GM12873 (cell line): Measurements from ENCODE around the gene FAM193B.

Source experiments
- TF ChIP-seq, protein P1 (sequence below): IDR thresholded peaks from 2 replicates; pipeline ENCODE4 v1.5.1; 2012; ENCODE audit warnings: low read depth, mild to moderate bottlenecking, moderate library complexity, low read length, control low read depth; ENCODE audit not compliant: insufficient read depth; ENCODE audit errors: missing control alignments

The FAM193B gene

DNA sequence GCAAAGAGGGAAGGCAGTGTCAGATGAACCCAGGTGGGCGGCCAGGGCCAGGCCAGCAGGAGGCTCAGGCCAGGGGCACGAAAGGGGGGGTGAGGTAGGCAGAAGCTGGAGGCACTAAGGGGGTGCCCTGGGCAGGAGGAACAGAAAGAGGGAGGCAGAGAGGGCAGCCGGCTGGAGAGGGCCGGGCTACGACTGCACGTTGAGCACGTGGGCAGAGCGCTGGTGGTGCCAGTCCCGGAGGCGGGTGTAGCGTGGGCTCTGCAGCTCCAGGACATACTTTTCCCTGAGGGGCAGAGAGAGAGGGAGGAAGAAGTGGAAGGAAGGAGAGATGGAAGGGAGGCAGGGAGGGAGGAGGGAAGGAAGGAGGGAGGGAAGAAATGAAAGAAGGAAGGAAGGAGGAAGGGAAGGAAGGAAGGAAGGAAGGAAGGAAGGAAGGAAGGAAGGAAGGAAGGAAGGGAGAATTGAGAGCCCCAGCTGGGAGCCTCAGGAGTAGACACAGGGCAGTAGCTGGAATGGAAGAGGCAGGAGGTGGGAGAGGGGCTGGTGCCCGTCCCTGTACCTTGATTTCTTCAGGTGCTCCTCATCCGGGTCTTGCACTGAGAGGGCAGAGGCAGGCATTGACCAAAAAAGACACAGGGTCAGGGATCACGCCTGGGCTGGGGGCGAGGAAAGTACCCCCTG lies 63.9 kb downstream of the FAM193B start:
- TF ChIP-seq, protein P1, sequence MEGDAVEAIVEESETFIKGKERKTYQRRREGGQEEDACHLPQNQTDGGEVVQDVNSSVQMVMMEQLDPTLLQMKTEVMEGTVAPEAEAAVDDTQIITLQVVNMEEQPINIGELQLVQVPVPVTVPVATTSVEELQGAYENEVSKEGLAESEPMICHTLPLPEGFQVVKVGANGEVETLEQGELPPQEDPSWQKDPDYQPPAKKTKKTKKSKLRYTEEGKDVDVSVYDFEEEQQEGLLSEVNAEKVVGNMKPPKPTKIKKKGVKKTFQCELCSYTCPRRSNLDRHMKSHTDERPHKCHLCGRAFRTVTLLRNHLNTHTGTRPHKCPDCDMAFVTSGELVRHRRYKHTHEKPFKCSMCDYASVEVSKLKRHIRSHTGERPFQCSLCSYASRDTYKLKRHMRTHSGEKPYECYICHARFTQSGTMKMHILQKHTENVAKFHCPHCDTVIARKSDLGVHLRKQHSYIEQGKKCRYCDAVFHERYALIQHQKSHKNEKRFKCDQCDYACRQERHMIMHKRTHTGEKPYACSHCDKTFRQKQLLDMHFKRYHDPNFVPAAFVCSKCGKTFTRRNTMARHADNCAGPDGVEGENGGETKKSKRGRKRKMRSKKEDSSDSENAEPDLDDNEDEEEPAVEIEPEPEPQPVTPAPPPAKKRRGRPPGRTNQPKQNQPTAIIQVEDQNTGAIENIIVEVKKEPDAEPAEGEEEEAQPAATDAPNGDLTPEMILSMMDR, result no peak

DNA sequence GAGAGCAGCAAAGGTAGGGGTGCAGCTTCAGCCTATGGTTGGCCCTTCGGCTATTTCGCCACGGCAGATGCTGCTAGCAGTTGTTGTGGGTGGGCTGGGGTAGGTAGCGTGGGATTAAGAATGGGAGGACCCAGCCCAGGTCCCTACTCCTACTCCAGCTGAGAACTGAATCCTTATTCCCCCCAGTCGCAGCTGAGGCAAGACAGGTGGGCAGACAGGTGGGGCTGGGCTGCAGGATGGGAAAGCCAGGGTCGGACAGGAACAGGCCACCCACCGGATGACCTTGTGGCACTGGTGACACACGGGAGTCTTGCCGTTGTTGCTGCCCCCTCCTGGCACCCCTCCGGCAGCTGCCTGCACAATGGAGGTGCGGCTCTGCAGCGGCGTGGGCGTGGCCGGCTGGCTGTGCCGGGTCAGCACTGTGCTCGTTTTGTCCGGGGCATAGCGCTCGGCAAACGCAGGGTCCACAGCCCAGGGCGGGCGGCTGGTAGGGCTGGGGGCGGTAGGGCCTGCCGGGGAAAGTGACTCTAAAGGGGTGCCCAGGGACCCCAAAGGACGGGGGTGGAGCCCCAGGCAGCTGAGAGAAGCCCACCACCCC lies 65.1 kb downstream of the FAM193B start:
- TF ChIP-seq, protein P1, result no peak

DNA sequence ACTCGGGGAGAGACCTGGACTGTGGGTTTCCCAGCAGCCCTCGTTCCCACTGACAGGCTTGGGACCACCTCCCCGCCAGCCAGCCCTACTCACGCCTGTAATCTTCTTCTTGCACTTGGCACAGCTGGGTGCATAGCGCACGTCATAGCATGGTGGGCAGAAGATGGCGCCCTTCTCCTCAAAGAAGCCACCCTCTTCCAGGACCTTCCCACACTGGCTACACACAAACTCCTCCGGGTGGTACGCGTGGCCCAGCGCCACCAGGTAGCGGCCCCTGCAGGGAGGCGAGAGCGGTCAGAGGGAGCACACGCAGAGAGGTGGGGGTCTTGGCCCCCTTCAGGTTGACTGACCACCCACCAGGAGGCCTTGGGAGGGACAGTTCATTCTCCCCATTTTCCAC lies 66.4 kb downstream of the FAM193B start:
- TF ChIP-seq, protein P1, result peak; percentile 31

DNA sequence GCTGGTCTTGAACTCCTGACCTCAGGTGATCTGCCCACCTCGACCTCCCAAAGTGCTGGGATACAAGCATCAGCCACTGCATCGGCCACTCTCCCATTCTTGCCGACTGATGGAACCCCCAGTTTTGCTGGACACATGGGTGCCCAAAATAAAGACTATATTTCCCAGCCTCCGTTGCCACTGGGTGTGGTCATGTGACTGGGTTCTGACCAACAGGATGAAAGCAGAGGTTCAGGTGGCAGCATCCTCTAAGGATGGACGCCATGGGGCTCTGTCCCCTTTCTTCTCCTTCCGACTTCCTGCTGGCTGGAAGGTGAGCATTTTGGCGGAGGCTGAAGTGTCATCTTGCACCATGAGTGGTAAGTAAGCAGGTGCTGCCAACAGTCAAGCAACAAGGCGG lies 67.2 kb downstream of the FAM193B start:
- TF ChIP-seq, protein P1, result no peak

DNA sequence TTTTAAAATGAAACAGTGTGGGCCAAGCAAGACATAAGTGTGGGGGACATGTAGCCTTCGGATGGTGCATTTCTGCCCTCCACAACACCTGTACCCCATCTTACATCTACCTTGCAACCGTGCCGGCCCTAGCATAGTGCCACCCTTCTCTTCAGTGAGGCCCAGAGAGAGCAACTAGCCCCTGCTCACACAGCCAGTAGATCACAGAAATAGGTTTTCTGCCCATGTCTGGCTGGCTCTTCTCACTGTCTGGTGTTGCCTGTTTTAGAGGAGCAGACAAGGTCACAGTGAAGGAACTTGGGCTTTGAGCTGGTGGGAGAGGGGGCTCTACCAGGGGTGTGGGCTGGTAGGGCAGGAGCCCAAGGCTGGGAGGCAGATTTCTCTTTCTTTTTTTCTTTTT lies 68.1 kb downstream of the FAM193B start:
- TF ChIP-seq, protein P1, result no peak

DNA sequence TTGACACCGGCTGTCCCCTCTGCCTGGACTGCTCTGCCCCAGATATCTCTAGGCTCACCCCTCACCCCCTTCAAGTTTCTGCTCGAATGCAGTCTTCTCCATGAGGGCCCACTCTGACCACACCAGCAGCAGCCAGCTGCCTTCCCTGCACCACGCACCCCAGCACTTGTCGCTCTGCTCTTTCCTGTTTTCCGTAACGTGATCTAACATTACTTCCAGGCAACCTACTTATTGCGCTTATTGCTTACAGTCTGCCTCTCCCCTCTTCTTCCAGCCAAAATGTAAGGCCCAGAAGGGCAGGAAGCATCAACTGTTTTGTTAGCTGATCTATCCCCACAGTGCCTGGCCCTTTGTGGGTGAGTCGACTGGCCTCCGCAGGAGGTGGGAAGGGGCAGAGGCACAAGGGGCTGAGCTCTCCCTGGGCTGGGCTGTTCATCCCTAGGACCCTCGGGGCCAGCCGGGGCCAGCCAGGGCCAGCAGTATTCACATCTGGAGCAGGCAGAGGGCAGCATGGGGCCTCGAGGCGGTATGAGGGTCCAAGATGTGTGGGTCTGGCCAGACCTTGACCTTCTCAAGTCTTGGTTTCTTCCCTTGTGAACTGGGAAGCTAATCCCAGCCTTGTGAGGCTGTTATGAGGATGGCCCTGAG lies 69.3 kb downstream of the FAM193B start:
- TF ChIP-seq, protein P1, result no peak
